HCT116 (cell line): ENCODE results near the gene IRX2. TPM values are rescaled to one million over a fixed set of nuclear protein-coding genes. Genes with fewer than 3 reads are reported as not detected.

ENCODE experiments used
- ATAC-seq: fragments of 200-7000 bp; cut with Tn5 transposase; 2 replicates; pipeline ENCODE4 v1.9.1; 2020; ENCODE audit warnings: mild to moderate bottlenecking, moderate library complexity
- BruUV-seq: library from RNA; stranded (reverse); fragments of 400-500 nt; replicated peaks from 2 replicates; lab custom pipeline; 2021; lab: Mats Ljungman, UMichigan
- CTCF ChIA-PET: fragments of 300-600 bp; sonication (Branson Sonifier 250); formaldehyde crosslinking; loops from one replicate; lab custom pipeline; 2021; ENCODE audit warnings: antibody characterized with exemption; lab: Charles Lee
- POLR2A ChIA-PET: fragments of 300-600, 350-600 bp; sonication (Branson Sonifier 250); formaldehyde crosslinking; loops from one replicate; lab custom pipeline; 2021; ENCODE audit warnings: antibody characterized with exemption; lab: Charles Lee
- RAD21 ChIA-PET, 2 experiments: fragments of 300-600 bp; sonication (Branson Sonifier 250); formaldehyde crosslinking; loops; one replicate each; lab custom pipeline; 2023; ENCODE audit warnings: low total read pairs in 2 of 2; ENCODE audit not compliant: uncharacterized antibody in 2 of 2, unreplicated experiment in 2 of 2, low non-redundant PET in 1 of 2; lab: Charles Lee
- DNase-seq: peaks from one replicate; pipeline ENCODE4 v3.0.0-alpha.2; 2010; ENCODE audit warnings: low read depth, low spot score
- H2AFZ ChIP-seq: fragments of 200-600 bp; shearing (Covaris generic), sonication (generic); 2 replicates; pipeline ENCODE4 v1.6.1; 2017; ENCODE audit warnings: low read depth, mixed run types, mixed read lengths, antibody characterized with exemption, low read length; ENCODE audit not compliant: poor library complexity, severe bottlenecking
- H3K27ac ChIP-seq: 2 replicates; pipeline ENCODE4 v1.5.1; 2012; ENCODE audit warnings: low read depth, low read length
- H3K27me3 ChIP-seq: fragments of 200-600 bp; sonication (generic); 2 replicates; pipeline ENCODE4 v1.6.1; 2016; ENCODE audit warnings: mixed run types, low read length, mixed read lengths; ENCODE audit not compliant: insufficient read depth
- H3K36me3 ChIP-seq, 2 experiments: fragments of 200-500 bp in 1 of 2; fragments of 200-600 bp in 1 of 2; sonication (Bioruptor generic) in 1 of 2; sonication (generic) in 1 of 2; 2 replicates each; pipeline versions ENCODE4 v1.5.1 to v1.6.1; 2014 to 2016; ENCODE audit warnings: low read length in 2 of 2, inconsistent platforms in 1 of 2, mixed read lengths in 1 of 2, mixed run types in 1 of 2; ENCODE audit not compliant: insufficient read depth in 2 of 2, control insufficient read depth in 1 of 2
- H3K4me1 ChIP-seq, 2 experiments: fragments of 200-600 bp in 1 of 2; sonication (generic) in 1 of 2; 2 replicates each; pipeline versions ENCODE4 v1.5.1 to v1.6.1; 2012 to 2017; ENCODE audit warnings: low read length in 2 of 2, inconsistent platforms in 1 of 2, mild to moderate bottlenecking in 1 of 2, mixed read lengths in 1 of 2, mixed run types in 1 of 2, moderate library complexity in 1 of 2; ENCODE audit not compliant: insufficient read depth in 2 of 2, control insufficient read depth in 1 of 2
- H3K4me2 ChIP-seq: fragments of 200-600 bp; sonication (generic); 2 replicates; pipeline ENCODE4 v1.6.1; 2017; ENCODE audit warnings: mixed run types, low read length, mixed read lengths
- H3K4me3 ChIP-seq, 2 experiments: fragments of 200-600 bp in 1 of 2; sonication (generic) in 1 of 2; replicated peaks in 1 of 2; 2 replicates each; pipeline ENCODE4 v1.5.1; 2011 to 2016; ENCODE audit warnings: low read length in 2 of 2, control low read depth in 1 of 2, low read depth in 1 of 2, mild to moderate bottlenecking in 1 of 2, mixed read lengths in 1 of 2, mixed run types in 1 of 2
- H3K79me2 ChIP-seq: fragments of 200-600 bp; sonication (generic); 2 replicates; pipeline ENCODE4 v1.6.1; 2017; ENCODE audit warnings: mild to moderate bottlenecking, mixed run types, low read length, moderate library complexity, mixed read lengths; ENCODE audit not compliant: insufficient read depth
- H3K9ac ChIP-seq: fragments of 200-600 bp; sonication (generic); 2 replicates; pipeline ENCODE4 v1.6.1; 2016; ENCODE audit warnings: low read length, mixed read lengths
- H3K9me2 ChIP-seq: fragments of 200-600 bp; sonication (generic), shearing (Covaris generic); 2 replicates; pipeline ENCODE4 v1.6.1; 2017; ENCODE audit warnings: mixed run types, mild to moderate bottlenecking, moderate library complexity; ENCODE audit not compliant: insufficient read depth
- H3K9me3 ChIP-seq, 2 experiments: fragments of 200-500 bp in 1 of 2; fragments of 200-600 bp in 1 of 2; sonication (Bioruptor generic) in 1 of 2; sonication (generic) in 1 of 2; 2 replicates each; pipeline ENCODE4 v1.6.1; 2014 to 2017; ENCODE audit warnings: low read length in 2 of 2, mixed read lengths in 2 of 2, inconsistent platforms in 1 of 2, low read depth in 1 of 2, mild to moderate bottlenecking in 1 of 2, mixed run types in 1 of 2, moderate library complexity in 1 of 2; ENCODE audit not compliant: control insufficient read depth in 1 of 2, insufficient read depth in 1 of 2
- H4K20me1 ChIP-seq: fragments of 200-600 bp; sonication (generic), shearing (Covaris generic); 2 replicates; pipeline ENCODE4 v1.6.1; 2017; ENCODE audit warnings: mixed run types, mild to moderate bottlenecking, moderate library complexity; ENCODE audit not compliant: insufficient read depth
- CBX3 ChIP-seq: IDR thresholded peaks from 2 replicates; pipeline ENCODE4 v1.6.1; 2012; ENCODE audit warnings: low read depth
- EGR1 ChIP-seq: IDR thresholded peaks from 2 replicates; pipeline ENCODE4 v1.6.1; 2012; ENCODE audit warnings: low read depth
- EZH2 ChIP-seq: fragments of 200-600 bp; sonication (generic); IDR thresholded peaks from 2 replicates; pipeline ENCODE4 v1.6.1; 2017; ENCODE audit warnings: antibody characterized with exemption, mixed run types
- JUND ChIP-seq: IDR thresholded peaks from 2 replicates; pipeline ENCODE4 v1.6.1; 2012
- POLR2AphosphoS5 ChIP-seq: IDR thresholded peaks from 2 replicates; pipeline ENCODE4 v1.6.1; 2011; ENCODE audit warnings: mild to moderate bottlenecking, low read depth, low read length, moderate library complexity
- RAD21 ChIP-seq: IDR thresholded peaks from 2 replicates; pipeline ENCODE4 v1.6.1; 2012; ENCODE audit warnings: low read depth, mild to moderate bottlenecking
- SP1 ChIP-seq: IDR thresholded peaks from 2 replicates; pipeline ENCODE4 v1.6.1; 2012; ENCODE audit warnings: low read depth
- SRF ChIP-seq: IDR thresholded peaks from 2 replicates; pipeline ENCODE4 v1.6.1; 2012; ENCODE audit warnings: low read depth
- TCF7L2 ChIP-seq: IDR thresholded peaks from 2 replicates; pipeline ENCODE4 v1.7.0; 2011; ENCODE audit warnings: borderline replicate concordance, inconsistent platforms; ENCODE audit not compliant: insufficient read depth, insufficient read length; ENCODE audit errors: extremely low read depth
- ZFX ChIP-seq: fragments of 450-650 bp; IDR thresholded peaks from 2 replicates; pipeline ENCODE4 v1.6.1; 2017
- intact Hi-C: fragments of 100-400 bp; cut with micrococcal nuclease; formaldehyde crosslinking; loops from 2 replicates; pipeline ENCODE4 v1.10.0; 2022
- total RNA-seq: library from RNA; stranded (reverse); gene quantifications from one replicate; pipeline ENCODE4 v1.2.1, GENCODE V29; 2021; ENCODE audit not compliant: unreplicated experiment
- TF ChIP-seq, protein P1 (sequence below): IDR thresholded peaks from 2 replicates; pipeline ENCODE4 v1.6.1; 2012

The IRX2 gene
- total RNA-seq, 1 experiment from 2014 or later, result not detected

DNA sequence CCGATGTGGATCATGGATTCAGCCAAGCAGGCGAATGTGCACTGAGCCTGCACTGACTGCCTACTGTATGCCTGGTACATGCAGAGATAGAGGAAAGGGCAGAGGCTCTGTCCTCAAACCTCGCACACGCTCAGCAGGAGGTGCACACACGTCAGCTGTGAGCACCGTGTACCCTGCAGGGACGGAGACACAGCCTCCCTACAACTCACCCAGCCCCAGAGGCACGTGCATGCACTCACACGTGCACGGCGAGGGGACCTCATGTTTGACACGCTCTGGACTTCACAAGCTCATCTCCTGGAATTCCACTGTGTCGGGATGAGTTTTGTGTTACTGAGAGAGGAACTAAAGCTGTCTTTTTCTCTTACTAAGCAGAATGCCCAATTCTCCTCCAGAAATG, 48.4 kb downstream of the IRX2 start:
- no peak overlapping the region for H2AFZ ChIP-seq
- H3K9ac ChIP-seq, result no peak overlapping the region
- no peak overlapping the region for H3K27ac ChIP-seq
- no peak overlapping the region for H3K4me3 ChIP-seq
- H3K9me3 ChIP-seq, result peaks cover 0 to 14% of the 10 kb centered on the region in 2 experiments; a peak in 2 of 4 replicates
- H3K79me2 ChIP-seq, result no peaks in the 10 kb centered on the region
- POLR2A ChIA-PET, result no interaction called here
- BruUV-seq, result no TSS peak
- CTCF ChIA-PET, result no interaction called here
- no peaks in the 10 kb centered on the region for H4K20me1 ChIP-seq
- no peaks in the 10 kb centered on the region for H3K4me1 ChIP-seq
- no peaks in the 10 kb centered on the region for H3K9me2 ChIP-seq
- intact Hi-C loops, result no loop called here
- RAD21 ChIA-PET, result no interaction called here
- no peak for TF ChIP-seq ZFX
- TF ChIP-seq, protein P1, sequence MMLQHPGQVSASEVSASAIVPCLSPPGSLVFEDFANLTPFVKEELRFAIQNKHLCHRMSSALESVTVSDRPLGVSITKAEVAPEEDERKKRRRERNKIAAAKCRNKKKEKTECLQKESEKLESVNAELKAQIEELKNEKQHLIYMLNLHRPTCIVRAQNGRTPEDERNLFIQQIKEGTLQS, result no peak
- TF ChIP-seq SP1, result no peak
- TF ChIP-seq CBX3, result no peak
- no peak for TF ChIP-seq SRF
- no peaks in the 10 kb centered on the region for H3K36me3 ChIP-seq
- DNase-seq (no peak), ATAC-seq (no peak)
- H3K4me2 ChIP-seq, result no peak overlapping the region
- no peaks in the 10 kb centered on the region for H3K27me3 ChIP-seq

DNA sequence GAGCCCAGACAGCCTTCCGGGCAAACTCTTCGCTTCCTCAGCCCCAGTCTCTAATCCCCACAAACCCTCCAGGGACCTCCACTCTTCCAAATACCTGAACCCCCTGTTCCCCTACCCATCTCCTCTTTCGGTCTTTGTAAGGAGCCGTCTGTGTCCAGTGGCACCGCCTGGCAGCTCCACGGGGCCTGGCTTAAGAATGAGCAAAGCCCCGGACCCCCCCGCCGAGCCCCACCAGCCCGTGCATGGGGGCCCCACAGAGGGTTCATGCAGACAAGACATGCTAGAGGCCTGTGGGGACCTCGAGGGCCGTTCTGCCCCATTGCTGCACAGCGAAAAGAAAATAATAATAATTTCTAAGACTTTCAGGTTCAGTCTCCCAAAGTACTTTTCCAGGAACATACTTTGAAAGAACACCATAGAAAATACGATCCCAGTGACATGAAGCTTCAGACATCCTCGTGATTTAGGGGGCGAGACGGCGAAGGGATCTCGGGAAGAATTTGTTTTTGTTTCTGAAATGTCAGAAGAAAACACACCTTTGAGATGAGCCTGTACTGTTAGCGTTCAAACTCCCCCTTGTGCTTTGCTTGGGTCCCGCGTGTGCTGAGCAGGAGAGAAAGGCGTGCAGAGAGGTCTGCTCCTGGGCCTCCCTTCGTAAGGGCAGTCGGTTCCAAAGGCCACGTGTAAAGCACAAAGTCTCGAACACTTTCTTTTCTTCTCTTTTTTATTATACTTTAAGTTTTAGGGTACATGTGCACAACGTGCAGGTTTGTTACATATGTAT, 49.2 kb downstream of the IRX2 start:
- Histone ChIP-seq H3K9ac (no peak overlapping the region), H3K4me1 (no peaks in the 10 kb centered on the region), H3K4me3 (no peak overlapping the region), H3K36me3 (no peaks in the 10 kb centered on the region), H3K27me3 (no peaks in the 10 kb centered on the region), H3K27ac (no peak overlapping the region), H3K79me2 (no peaks in the 10 kb centered on the region), H2AFZ (no peak overlapping the region), H3K9me3 (peaks cover 0 to 14% of the 10 kb centered on the region in 2 experiments; a peak in 2 of 4 replicates), H3K9me2 (no peaks in the 10 kb centered on the region), H3K4me2 (no peak overlapping the region), H4K20me1 (no peaks in the 10 kb centered on the region)
- intact Hi-C loops, result no loop called here
- ChIA-PET CTCF (no interaction called here), RAD21 (no interaction called here), POLR2A (no interaction called here)
- DNase-seq, result no peak
- TF ChIP-seq, protein P1, result no peak
- no peak for TF ChIP-seq POLR2AphosphoS5
- TF ChIP-seq SP1, result no peak
- TF ChIP-seq RAD21, result no peak
- no peak for TF ChIP-seq EZH2
- TF ChIP-seq EGR1, result no peak
- no peak for TF ChIP-seq CBX3
- TF ChIP-seq TCF7L2, result no peak
- TF ChIP-seq SRF, result no peak
- no peak for TF ChIP-seq JUND
- no peak for TF ChIP-seq ZFX
- no peak for ATAC-seq
- BruUV-seq, result no TSS peak
